OCI-LY7 (cell line): ENCODE data around the gene GNAQ.

Source experiments
- EZH2phosphoT487 ChIP-seq: fragments of 200-600 bp; sonication (generic); IDR thresholded peaks from 2 replicates; pipeline ENCODE4 v1.6.1; 2018; ENCODE audit warnings: low read depth, borderline replicate concordance, mild to moderate bottlenecking, mixed run types, antibody characterized with exemption, low read length, moderate library complexity, mixed read lengths
- TF ChIP-seq, protein P1 (sequence below): fragments of 200-600 bp; sonication (generic); conservative IDR thresholded peaks from 2 replicates; pipeline ENCODE4 v1.5.1; 2014; ENCODE audit warnings: mild to moderate bottlenecking, antibody characterized with exemption, low read length, moderate library complexity, mixed read lengths

DNA sequence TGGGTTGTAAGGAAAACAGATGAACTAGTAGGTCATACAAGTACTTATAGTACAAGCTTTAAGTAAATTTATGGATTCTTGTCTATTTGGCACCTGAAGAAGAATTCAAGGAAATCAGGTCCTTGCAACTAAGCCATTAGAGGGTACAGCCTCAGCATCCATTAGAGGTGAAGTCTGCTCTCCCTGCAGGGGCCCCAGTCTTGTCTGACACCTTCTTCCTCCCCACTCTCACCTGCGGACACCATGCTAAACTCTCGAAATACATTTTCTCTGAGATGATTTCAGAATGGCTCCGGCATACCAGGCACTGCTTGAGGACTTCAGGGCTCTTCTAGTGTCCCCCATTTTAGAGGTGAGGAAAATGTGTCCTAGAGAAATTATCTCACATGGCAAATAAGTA is 137.9 kb downstream of the GNAQ start:
- TF ChIP-seq, protein P1, sequence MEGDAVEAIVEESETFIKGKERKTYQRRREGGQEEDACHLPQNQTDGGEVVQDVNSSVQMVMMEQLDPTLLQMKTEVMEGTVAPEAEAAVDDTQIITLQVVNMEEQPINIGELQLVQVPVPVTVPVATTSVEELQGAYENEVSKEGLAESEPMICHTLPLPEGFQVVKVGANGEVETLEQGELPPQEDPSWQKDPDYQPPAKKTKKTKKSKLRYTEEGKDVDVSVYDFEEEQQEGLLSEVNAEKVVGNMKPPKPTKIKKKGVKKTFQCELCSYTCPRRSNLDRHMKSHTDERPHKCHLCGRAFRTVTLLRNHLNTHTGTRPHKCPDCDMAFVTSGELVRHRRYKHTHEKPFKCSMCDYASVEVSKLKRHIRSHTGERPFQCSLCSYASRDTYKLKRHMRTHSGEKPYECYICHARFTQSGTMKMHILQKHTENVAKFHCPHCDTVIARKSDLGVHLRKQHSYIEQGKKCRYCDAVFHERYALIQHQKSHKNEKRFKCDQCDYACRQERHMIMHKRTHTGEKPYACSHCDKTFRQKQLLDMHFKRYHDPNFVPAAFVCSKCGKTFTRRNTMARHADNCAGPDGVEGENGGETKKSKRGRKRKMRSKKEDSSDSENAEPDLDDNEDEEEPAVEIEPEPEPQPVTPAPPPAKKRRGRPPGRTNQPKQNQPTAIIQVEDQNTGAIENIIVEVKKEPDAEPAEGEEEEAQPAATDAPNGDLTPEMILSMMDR = no peak
- no peak for TF ChIP-seq EZH2phosphoT487
